Measurements from ENCODE around the gene SPOCK1.
"Not testable (repeated sequence)": the region's sequence is repeated elsewhere in the genome, so short reads cannot be mapped to it uniquely, and the experiment has no call there.

DNA sequence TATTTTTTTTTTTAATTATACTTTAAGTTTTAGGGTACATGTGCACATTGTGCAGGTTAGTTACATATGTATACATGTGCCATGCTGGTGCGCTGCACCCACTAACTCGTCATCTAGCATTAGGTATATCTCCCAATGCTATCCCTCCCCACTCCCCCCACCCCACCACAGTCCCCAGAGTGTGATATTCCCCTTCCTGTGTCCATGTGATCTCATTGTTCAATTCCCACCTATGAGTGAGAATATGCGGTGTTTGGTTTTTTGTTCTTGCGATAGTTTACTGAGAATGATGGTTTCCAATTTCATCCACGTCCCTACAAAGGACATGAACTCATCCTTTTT, 351 bp upstream of the SPOCK1 start:
- TF ChIP-seq LEF1 (IDR thresholded peaks at IDR 0.05; ENCODE audit: borderline replicate concordance); SP1 (IDR thresholded peaks at IDR 0.05); NFRKB (IDR thresholded peaks at IDR 0.05); TARDBP (IDR thresholded peaks at IDR 0.05); FOXK2 (IDR thresholded peaks at IDR 0.05); L3MBTL2 (conservative IDR thresholded peaks at IDR 0.05); HDGF (IDR thresholded peaks at IDR 0.05; ENCODE audit: borderline replicate concordance); CTBP1 (IDR thresholded peaks at IDR 0.05; ENCODE audit: borderline replicate concordance); FOXM1 (IDR thresholded peaks at IDR 0.05; ENCODE audit: borderline replicate concordance): not testable (repeated sequence)

Data from HEK293T (cell line).